Right renal pelvis (tissue), 4 donors: ENCODE measurements around the gene RBBP8. TPM values are rescaled to one million over a fixed set of nuclear protein-coding genes. Genes with fewer than 3 reads are reported as not detected.
A peak's percentile ranks its signal among the peaks of the same experiment; 100 is the strongest.
"Not testable (repeated sequence)": the region's sequence is repeated elsewhere in the genome, so short reads cannot be mapped to it uniquely, and the experiment has no call there.

ENCODE experiments used
- DNase-seq, 4 donors: peaks; one replicate each; pipeline ENCODE4 v3.0.0-alpha.2; 2013; ENCODE audit warnings: low read depth in 4 of 4, low spot score in 3 of 4, missing footprints in 1 of 4
- polyA plus RNA-seq, 4 donors: library from polyadenylated mRNA; unstranded; fragments of 120-200 nt; gene quantifications; one replicate each; pipeline ENCODE4 v1.2.1, GENCODE V29; 2013; ENCODE audit not compliant: insufficient read length in 4 of 4

RBBP8 gene
- polyA plus RNA-seq, result 10 to 100 TPM; 51.2 to 60.1 (median 57.1) TPM

GRCh38 chr18:22933206-22933965 is at the start of gene RBBP8:
RBBP8 (plus strand) TSS chr18:22933328; CDS start chr18:22936852, 3,524 bp downstream.
- DNase-seq, result peak; percentile 74 to 85 (median 78)

- DNase-seq, result no peak
Observed at GRCh38 chr18:22883827-22884226, 49.3 kb upstream of the RBBP8 start.

GRCh38 chr18:22885694-22886093 is 47.4 kb upstream of the RBBP8 start:
- not testable (repeated sequence) for DNase-seq

- DNase-seq, result no peak
Observed at GRCh38 chr18:22899421-22899820, 33.7 kb upstream of the RBBP8 start.

GRCh38 chr18:22900558-22901238 is 32.4 kb upstream of the RBBP8 start:
- DNase-seq, result no peak

GRCh38 chr18:22902093-22902492 is 31.0 kb upstream of the RBBP8 start:
- no peak for DNase-seq

GRCh38 chr18:22903248-22903647 is 29.9 kb upstream of the RBBP8 start:
- not testable (repeated sequence) for DNase-seq

- no peak for DNase-seq
Observed at GRCh38 chr18:22912149-22912548, 21.0 kb upstream of the RBBP8 start.

GRCh38 chr18:22912835-22913234 is 20.3 kb upstream of the RBBP8 start:
- DNase-seq, result no peak

GRCh38 chr18:22913861-22914260 is 19.3 kb upstream of the RBBP8 start:
- peak; percentile 49 to 74 (median 64) for DNase-seq

- no peak for DNase-seq
Observed at GRCh38 chr18:22914633-22915032, 18.5 kb upstream of the RBBP8 start.

GRCh38 chr18:22915337-22915736 is 17.8 kb upstream of the RBBP8 start:
- no peak for DNase-seq

GRCh38 chr18:22921772-22922171 is 11.4 kb upstream of the RBBP8 start:
- DNase-seq, result peak in 1 of 4 donors; percentile 43

- no peak for DNase-seq
Observed at GRCh38 chr18:22924589-22924988, 8.5 kb upstream of the RBBP8 start.

- DNase-seq, result no peak
Observed at GRCh38 chr18:22926454-22926853, 6.7 kb upstream of the RBBP8 start.

GRCh38 chr18:22928339-22928738 is 4.8 kb upstream of the RBBP8 start:
- DNase-seq, result no peak

- peak in 2 of 4 donors; percentile 50 to 57 for DNase-seq
Observed at GRCh38 chr18:22930089-22930713, 2.9 kb upstream of the RBBP8 start.

GRCh38 chr18:22932885-22933205 is 283 bp upstream of the RBBP8 start:
- DNase-seq, result no peak

- DNase-seq, result no peak
Observed at GRCh38 chr18:22933966-22934423, 867 bp downstream of the RBBP8 start.

GRCh38 chr18:22934789-22935188 is 1.7 kb downstream of the RBBP8 start:
- no peak for DNase-seq

GRCh38 chr18:22935431-22935830 is 2.3 kb downstream of the RBBP8 start:
- DNase-seq, result no peak

GRCh38 chr18:22936515-22936914 is 3.4 kb downstream of the RBBP8 start:
- no peak for DNase-seq
